Measurements from ENCODE around the gene BICD2.

Gene BICD2

DNA sequence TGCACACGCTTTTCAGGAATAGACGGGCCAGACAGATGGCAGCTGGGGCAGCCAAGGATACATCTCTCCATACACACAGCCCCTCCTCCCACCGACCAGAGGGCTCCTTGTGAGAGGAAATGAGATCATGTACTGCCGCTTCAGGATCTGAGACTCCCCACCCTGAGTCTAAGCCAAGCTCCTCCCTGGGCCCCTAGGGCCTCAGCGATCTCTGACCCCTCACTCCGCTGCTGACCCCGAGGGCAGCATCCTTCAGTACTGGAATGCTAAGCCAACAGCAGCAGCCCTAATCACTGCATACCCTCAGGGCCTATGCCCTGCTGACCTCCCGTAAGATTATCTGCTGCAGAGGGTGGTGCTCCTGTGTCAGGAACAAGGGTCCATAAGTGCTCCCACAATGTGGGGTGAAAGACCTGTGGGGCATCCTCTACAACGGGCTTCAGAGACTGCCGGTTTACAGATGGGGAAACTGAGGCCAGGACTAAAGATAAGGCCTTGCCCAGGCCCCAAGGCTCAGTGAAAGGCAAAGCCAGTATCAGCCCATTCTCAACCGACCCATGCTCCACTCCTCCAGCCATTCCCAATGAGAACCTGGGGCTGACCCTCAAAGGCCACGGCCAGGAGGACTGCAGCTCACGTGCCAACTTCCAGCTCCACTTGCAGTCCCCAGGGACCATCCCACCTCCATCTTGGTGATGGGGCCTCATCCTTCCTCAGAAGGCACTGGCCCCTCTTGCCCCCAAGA, 37.5 kb downstream of the BICD2 start:
- DNase-seq: no peak

DNA sequence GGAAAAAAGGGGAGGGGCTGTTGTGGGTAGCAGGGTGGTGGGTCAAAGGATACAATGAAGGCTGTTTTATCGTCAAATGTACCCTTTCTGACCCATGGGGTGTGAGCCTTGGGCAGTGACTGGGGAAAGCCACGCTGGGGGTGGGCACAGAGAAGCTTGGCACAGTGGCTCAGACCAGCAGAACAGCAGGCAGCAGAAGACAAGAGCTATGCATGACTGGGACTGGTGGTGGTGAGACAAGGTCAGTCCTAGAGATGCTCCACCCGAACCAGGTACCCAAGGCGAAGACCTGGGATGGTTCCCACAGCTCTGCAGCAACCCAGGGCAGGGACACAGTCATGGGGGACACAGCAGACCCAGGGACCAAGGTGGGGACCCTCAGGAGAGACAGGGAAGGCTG, 38.3 kb downstream of the BICD2 start:
- DNase-seq: no peak

DNA sequence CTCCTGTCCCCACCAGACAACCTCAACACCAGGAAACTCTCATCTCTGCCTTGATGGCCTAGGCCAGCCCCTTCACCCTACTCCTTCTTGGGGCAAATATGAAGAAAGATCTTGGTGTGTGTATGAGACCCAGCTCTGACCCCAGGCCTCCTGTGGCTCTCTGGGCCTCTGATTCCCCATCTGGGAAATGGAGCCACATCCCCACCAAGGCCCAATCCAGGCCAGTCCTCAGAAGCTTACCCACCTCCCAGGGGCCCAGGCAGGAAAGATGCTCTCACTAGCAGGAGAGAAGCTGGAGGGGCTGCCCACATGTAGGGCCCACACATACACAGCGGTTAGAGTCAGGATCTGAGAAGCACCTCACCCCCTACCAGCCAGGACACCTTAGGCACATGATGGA, 38.9 kb downstream of the BICD2 start:
- no peak for DNase-seq

DNA sequence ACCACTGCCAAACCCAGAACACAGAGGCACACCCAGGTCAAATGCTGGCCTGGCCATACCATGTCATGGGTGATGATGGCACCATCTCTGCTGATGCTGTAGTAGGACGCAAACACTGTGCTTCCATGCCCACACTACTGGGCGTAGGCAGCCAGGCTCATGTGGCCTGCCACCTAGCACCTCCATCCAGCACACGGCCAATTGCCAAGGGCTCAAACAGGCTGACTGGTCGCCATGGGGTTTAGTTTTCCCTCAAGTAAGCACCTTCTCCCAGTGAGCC, 39.4 kb downstream of the BICD2 start:
- DNase-seq: no peak

DNA sequence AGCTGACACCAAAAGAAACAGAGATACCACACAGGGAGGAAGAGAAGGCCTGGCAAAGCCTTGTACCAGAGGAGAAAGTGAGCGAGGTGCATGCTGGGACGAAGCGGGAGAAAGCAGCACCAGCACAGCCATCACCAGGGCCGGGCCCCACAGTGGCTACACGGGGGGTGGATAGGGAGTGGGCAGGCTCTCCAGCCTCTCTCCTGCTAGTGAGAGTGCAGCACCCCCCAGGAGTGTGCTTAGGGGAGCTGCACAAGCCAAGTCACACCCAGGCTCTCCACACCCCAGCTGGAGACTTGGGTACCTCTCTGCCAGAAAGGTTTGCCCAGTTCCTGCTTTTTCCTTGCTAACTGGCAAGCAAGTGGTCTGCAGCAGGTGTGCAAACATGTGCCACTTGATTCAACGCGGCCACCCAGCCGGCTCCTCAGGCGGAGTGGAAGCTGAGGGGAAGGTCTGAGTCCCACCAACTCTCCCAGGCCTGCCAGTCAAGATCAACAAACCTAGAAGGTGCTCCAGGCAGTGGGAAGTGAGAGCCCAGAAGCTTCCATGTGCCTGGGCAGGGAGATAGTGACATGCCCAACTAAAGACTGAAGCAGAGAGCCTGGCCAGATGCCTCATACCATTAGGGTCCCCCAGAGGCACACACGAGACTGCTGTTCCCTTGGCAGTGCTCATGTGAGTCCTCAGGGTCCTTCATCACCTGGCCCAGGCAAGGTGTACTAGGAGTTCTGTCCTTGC, 39.9 kb downstream of the BICD2 start:
- DNase-seq: no peak

DNA sequence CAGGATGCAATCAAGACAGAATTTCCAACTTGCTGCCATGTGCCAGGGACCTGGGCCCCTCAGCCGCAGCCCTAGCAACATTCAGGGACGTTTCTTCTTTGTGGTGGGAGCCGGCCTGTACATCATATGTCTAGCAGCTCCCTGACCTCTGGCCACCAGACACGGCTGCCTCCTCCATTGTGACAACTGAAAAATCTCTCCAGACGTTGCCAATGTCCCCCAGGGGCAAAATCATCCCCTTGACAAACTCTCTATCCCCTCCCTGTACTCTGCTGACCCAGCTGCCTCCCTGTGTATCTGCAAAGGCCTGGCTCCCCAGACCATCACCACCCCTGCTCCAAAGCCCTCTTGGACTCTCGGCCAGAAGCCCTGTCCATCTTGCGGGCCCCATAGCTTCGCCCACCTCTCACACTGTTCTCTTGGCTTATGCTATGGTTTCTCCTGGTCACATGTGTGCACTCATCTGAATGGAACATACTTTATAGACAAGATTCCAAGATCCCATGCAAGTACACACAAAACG, 40.8 kb downstream of the BICD2 start:
- no peak for DNase-seq

DNA sequence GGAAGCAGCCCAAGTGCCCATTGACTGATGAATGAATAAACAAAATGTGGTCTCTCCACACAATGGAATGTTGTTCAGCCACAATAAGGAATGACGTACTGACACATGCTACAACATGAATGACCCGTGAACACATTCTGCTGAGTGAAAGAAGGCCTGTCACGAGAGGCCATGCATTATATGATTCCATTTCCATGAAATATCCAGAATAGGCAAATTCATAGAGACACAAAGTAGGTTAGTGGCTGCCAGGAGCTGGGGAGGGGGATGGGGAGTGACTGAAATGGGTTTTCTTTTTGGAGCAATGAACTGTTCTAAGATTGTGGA, 41.4 kb downstream of the BICD2 start:
- DNase-seq: no peak

DNA sequence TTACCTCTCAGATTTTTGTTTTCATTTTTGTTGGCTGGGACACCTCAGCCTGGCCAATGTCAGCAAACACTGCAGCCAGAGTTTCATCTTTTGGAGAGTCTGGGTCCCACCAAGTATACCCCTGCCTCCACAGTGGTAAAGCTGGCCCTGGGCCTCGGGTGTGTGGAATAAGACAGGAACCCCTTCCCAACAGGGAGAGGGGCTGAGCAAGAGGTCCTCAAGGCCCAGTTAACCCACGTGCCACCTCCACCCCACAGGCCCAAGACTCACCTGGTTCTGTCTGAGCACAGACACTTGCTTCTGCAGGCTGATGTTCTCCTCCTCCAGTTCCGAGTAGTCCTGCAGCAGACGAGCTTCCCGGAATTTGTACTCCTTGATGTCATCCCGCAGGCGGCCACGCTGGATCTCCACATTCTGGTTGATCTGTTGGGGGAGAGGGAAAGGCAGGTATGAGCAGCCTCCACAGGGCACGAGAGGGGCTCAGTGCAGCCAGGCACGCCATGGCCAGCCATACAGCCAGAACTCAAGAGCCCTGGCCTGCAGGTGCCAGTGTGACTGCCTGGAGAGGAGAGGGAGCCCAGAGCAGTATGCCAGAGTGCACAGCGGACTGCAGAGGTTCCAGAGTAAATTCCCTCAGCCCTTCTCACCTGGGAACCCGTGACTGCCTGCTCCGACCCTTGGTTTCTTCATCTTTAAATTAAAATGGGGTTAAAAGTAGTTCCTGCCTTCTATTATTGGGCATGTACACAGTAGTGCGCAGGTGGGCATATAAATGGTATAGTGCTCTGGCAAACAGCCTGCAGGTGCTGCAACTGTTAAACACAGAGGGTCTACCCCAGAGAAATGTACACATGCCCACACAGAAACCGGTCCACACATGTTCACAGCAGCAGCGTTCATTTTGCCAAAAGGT, 42.0 kb downstream of the BICD2 start:
- no peak for DNase-seq

DNA sequence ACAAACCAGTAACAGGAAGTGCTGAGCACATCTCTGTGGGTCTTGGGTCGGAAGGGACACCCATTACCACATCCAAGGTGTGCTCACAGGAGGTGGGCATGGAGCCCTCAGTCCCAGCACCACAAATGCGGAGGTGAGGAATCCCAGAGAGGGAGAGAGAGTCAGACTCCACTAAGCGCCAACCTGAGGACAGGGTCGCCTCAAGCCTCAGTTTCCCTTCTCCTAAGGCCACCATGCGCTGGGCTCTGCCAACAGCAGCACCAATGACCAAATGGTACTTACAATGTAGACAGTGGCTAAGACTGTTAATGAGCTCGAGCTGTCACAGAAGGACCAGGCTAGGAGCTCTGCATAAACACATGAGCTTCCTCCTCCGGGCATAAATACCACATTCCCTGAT, 43.1 kb downstream of the BICD2 start:
- no peak for DNase-seq

DNA sequence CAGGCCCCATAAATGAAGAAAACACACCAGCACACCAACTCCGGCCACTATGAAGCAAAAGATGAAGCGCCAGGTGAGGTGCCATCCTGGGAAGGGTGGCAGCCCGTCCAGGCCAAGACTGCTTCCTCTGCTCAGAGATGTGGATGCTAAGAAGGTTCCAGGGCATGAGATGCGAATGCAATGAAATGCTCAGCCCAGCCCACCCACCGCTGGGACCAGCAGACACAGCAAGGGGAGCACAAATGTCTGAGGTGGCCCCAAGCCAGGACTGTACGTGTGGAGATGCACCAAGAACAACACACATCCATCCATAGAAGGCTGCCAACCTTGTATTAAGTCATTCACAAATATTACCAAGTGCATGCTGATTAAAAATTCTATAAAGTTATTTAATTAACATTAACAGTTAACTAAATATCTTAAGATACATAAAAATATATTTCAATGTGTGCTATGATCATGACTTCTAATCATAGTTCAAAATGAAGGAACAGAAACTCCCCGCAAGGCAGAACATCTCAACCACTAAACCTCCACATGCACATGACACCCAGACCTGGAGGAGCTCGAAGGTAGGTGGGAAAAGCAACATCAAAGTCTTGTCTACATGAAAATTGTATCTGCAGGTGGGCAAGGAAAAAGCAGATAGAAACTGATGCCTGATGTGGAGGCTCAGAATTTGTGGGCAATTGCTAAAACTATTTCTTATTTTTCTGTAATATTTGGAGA, 43.7 kb downstream of the BICD2 start:
- DNase-seq: no peak

DNA sequence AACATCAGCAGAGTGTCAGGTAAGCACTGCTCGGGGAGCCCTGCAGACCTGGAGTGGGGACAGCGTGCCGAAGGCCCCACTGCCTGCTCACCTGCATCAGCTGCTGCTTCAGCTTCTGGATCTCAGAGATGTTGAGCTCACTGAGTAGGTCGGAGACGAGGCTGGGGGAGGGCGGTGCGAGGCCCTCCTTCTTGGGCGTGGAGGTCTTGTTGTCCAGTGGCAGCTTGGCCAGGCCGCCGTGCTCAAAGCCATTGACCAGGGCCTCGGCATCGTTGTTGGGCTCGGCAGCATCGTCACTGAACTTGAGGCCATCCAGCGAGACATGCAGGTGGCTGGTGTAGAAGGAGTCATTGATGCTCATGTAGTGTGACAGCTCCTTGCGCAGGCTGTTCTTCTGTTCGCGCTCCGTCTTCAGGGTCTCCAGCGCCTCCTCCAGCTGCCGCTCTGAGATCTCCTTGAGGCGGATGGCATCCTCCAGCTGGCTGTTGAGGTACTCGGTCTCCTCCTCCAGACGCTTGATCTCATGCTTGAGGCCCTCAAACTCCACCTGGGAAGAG, 44.3 kb downstream of the BICD2 start:
- no peak for DNase-seq

DNA sequence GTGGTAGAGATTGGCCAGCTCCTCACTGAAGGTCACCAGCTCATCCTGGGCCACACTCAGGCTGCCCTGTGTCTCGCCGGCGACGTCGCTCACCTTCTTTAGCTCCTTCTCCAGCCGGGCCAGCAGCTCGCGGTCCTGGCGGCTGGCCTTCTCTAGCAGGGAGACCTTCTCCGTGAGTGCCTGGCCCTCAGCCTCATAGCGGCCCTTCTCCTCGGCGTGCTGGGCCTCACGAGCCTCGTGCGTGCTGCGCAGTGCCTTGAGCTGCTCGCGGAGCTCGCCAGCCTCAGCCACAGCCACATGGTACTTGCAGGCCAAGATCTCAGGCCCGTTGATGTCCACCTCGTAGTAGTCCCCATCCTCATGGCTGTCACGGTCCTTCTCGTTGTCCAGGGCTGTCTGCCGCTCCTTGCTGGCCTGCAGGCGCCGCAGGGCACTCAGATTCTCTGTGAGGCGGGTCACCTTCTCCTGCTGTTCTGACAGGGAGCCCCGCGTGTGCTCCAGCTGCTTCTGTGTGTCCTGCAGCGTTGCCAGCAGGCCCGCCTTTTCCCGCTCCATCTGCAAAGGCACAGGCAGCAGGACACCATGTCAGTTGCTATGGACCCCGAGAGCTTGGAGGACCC, 45.5 kb downstream of the BICD2 start:
- no peak for DNase-seq

DNA sequence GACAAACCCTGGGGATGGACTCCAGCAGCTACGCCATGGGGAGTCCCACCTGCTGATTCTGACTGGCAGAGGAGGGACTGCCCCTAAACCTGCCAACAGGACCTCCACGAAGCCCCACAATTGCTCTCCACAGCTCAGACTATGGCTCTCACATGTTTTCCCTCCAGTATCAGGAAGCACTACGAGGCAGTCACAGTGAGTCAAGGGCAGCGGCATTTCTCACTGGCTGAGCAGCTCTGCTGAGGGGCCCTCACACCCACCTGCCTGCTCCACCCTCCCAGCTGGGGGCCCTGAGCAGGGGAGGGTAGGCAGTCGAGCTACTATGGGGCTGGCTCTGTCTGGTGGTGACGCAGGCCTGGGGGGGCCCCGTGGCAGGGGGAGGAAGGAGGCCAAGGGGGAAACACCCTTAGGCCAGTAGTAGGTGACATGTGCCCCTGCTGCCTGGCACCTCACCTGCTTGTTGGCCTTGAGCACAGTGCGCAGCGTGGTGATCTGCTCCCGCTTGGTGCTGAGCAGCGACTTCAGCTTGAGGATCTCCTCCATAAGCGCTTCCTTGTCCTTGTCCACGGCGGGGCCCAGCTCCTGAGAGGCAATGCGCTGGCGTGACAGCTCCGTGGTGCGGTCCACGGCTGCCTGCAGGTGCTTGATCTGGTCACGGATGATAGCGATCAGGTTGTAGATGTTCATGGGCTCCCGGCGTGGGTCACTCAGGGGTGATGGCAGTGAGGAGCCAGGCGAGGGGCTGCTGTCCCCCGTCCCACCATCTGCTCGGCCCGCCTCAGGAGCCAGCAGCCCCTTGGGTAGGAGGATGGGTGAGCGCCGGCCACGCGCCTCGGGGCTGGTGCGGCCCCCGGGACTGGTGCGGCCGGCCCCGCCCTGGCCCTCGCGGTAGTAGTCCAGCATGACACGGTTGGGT, 46.3 kb downstream of the BICD2 start:
- no peak for DNase-seq

DNA sequence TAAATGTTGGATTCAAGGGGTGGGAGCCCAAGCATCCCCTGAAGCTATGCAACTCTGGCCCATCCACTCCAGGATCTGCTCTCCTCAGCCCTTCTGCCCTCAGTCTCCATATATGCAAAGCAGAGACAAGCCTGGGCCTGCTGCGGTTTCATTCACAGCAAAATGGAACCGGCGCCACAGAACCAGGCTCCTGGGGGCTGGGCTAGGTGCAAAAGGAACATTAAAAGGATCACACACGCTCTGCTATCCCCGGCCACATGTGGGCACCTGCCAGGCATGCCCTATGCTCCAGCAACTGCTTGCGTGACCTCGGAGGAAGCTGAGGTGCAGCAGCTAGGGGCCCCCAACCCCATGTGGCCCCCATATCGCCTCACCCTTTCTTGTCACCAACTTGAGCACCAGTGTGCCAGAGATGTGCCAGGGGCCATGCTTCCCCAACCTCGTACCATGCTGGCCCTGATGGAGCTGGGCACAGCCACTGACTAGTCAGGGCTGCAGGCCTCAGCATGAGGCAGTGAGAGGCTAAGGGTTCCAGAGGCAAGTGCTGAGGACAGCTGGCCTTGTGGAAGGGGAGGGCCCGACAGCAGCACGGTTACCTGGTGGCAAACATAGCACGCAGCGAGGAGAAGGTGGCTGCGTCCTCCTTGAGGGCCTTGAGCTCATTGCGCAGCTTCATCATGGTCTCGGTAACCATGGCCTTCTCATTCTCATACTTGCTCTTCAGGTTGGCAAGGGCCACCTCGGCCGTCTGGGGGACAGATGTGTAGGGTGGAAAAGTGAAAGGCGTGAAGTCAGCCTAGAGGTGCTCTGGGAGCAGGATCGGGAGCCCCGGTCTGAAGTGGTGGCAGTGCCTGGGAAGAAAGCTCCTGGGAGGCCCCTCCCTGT, 47.2 kb downstream of the BICD2 start:
- DNase-seq: no peak

DNA sequence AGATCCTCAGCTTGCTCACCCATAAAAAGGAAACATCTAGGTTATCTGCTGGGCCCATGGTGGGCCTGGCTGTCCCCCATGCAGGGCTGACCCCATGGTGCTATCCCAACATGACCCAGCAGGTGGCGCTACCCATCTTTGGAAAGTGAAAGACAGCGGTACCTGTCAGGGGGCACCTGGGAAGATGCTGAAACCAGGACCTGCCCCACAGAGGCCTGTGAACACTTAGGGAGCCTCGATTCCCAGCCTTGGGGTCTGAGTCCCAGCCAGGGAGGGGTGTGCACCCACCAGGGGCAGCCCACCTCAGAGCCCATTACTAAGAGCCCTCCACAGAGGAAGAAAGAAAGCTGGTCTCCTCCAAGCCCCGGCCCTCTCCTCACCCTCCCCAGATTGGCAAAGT, 48.1 kb downstream of the BICD2 start:
- peak; percentile 75 for DNase-seq

DNA sequence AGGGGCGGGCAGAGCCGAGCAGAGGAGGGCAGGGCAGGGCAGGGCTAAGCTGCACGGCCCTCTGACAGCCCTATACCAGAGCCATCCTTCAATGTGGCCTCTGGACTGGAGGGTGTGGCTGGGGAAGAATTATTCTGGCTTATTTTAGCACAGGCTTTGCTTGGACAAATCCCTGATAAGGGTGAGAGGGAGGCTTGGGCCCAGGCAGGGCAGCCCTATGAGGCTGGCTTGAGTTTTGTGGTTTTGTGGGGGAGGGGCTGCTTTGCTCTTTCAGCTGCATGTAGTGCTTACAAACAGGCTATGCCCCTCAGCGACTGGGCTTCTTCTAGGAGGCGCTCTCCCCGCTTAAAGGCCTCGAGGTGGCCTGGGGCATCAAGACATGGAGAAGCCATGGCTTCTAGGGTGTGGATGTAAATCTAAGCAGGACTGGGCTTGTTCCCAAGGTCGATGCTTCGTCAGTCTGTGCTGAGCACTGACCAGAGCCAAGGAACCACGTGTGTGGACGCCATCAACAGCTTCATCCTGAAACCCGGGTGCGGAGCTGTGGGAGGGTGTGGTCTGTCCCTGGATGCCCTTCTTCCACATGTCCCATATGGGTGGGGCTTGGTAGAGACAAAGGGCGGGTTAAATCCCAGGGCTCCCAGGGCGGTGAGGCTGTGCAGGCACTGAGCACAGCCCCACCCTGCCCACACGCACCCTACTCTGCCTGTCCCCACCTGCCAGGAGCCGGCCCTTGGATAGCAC, 49.0 kb downstream of the BICD2 start:
- DNase-seq: no peak

DNA sequence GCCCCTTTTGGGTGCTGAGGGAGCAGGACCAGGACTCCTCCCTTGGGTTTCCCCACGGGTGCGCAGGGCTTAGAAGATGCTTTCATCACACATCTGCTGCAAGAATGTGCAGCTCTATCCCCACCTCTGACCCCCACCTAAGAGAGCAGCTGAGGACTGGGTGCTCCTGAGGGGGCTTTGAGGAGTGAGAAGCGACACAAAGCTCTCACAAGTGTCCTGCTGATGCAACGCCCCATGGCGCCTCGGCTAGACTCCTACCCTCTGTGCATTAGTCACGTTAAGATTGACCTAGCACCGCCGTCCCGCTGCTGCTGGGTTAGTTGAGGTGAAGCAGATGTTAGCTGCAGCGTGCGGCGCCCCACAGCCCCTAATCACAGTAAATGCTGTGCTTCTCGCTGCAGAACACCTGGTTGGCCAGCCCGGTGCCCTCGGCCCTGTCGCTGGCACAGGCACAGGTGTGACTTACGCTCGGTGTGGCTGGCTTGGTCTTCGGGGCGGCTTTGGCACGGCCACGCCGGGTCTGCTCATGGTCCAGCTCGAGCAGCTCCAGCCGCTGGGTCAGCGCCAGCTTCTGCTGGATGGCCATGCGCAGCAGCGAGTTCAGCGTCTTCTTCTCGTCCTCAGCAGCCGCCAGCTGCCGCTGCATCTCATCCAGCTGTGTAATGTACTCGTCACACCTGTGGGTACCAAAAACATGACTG, 49.7 kb downstream of the BICD2 start:
- no peak for DNase-seq

DNA sequence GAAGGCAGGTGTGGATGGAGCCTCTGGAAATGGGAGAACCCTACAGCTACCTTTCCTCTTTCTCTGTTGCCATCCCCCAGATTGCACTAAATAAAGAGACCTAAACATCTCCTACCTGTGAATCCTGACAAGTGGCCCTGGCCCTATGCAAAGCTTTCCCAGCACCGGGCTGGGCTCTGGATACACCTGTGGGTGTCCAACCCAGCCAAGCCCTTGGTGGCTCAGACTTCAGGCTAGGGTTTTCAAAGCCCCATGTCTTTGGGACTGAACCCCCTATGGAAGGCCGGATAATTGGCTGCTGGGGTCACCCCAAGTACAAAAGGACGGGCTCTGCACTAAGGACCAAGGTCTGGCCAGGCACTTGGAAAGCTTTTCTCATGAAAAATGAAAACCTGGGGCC, 50.6 kb downstream of the BICD2 start:
- no peak for DNase-seq

DNA sequence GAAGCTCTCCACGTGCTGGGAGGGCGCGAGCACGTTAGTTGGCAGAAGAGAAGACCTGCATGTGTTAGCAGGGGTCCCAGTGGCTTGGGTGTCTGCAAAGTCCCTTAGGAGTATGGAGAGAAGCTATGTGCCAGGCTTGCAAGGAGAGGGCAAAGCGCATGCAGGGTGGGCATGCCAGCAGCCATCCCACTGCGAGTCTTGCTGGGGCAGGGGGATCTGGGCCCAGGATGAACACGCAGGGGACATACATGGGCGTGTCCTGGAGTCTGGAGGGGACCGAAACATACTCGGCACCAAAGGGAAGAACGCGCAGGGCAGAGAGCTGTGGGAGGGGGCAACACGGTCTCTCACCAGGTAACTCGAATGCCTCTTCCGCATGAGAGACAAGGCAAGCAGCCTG, 51.1 kb downstream of the BICD2 start:
- DNase-seq: no peak
